GM12878 (cell line): Measurements from ENCODE around the gene NKAIN2. TPM values are rescaled to one million over a fixed set of nuclear protein-coding genes. Genes with fewer than 3 reads are reported as not detected.

Source experiments
- ATAC-seq: fragments of 200-7000 bp; cut with Tn5 transposase; 3 replicates; pipeline ENCODE4 v1.9.1; 2020; ENCODE audit warnings: mild to moderate bottlenecking, moderate library complexity
- BruUV-seq: library from RNA; stranded (reverse); fragments of 400-500 nt; replicated peaks from 2 replicates; lab custom pipeline; 2021; lab: Mats Ljungman, UMichigan
- CTCF ChIA-PET: fragments of 300-600 bp; sonication (Branson Sonifier 250); formaldehyde crosslinking; extraction: SDS; loops from one replicate; lab custom pipeline; 2021; ENCODE audit warnings: inconsistent platforms; lab: Yijun Ruan, JAX
- POLR2A ChIA-PET: fragments of 350-600 bp; formaldehyde crosslinking; extraction: SDS; loops from one replicate; lab custom pipeline; 2021; ENCODE audit warnings: inconsistent platforms; lab: Charles Lee
- RAD21 ChIA-PET: fragments of 300-600 bp; sonication (Branson Sonifier 250); formaldehyde crosslinking; loops from one replicate; lab custom pipeline; 2023; ENCODE audit warnings: antibody characterized with exemption; ENCODE audit not compliant: unreplicated experiment; lab: Charles Lee
- SMC1A ChIA-PET: fragments of 300-600 bp; sonication (Branson Sonifier 250); formaldehyde crosslinking; loops from one replicate; lab custom pipeline; 2023; ENCODE audit not compliant: unreplicated experiment, uncharacterized antibody; lab: Charles Lee
- DNase-seq: peaks from one replicate; pipeline ENCODE4 v3.0.0-alpha.2; 2011; ENCODE audit warnings: low read depth, low spot score
- FAIRE-seq: peaks from 3 replicates; lab custom pipeline; 2011; peaks lifted over from hg19 to GRCh38; lab: Jason Lieb, UNC
- H2AFZ ChIP-seq: 2 replicates; pipeline ENCODE4 v1.6.0; 2011; ENCODE audit warnings: low read depth, low read length, control low read depth; ENCODE audit not compliant: control insufficient read depth
- H3K27ac ChIP-seq: 2 replicates; pipeline ENCODE4 v1.5.1; 2011; ENCODE audit warnings: control low read depth; ENCODE audit not compliant: control insufficient read depth, insufficient read depth
- H3K27me3 ChIP-seq, 2 experiments: replicated peaks in 1 of 2; 2 replicates each; pipeline versions ENCODE4 v1.6.0 to v1.6.1; 2011; ENCODE audit warnings: low read length in 1 of 2; ENCODE audit not compliant: control insufficient read depth in 2 of 2, insufficient read depth in 2 of 2
- H3K36me3 ChIP-seq, 2 experiments: 2 replicates each; pipeline ENCODE4 v1.5.1; 2011; ENCODE audit warnings: low read length in 1 of 2; ENCODE audit not compliant: control insufficient read depth in 2 of 2, insufficient read depth in 2 of 2
- H3K4me1 ChIP-seq: 2 replicates; pipeline ENCODE4 v1.6.1; 2011; ENCODE audit warnings: mild to moderate bottlenecking, low read length, moderate library complexity, mixed read lengths; ENCODE audit not compliant: control insufficient read depth, insufficient read depth
- H3K4me2 ChIP-seq: 2 replicates; pipeline ENCODE4 v1.6.0; 2011; ENCODE audit warnings: control low read depth; ENCODE audit not compliant: control insufficient read depth, insufficient read depth
- H3K4me3 ChIP-seq: fragments of 200-600 bp; sonication (generic); 2 replicates; pipeline ENCODE4 v1.5.1; 2016
- H3K79me2 ChIP-seq: 2 replicates; pipeline ENCODE4 v1.6.0; 2011; ENCODE audit warnings: low read length; ENCODE audit not compliant: control insufficient read depth, insufficient read depth
- H3K9ac ChIP-seq: 2 replicates; pipeline ENCODE4 v1.8.0; 2011; ENCODE audit warnings: low read length, control low read depth, mixed read lengths; ENCODE audit not compliant: control insufficient read depth, insufficient read depth
- H3K9me3 ChIP-seq: replicated peaks from 3 replicates; pipeline ENCODE4 v1.5.1; 2011; ENCODE audit warnings: mild to moderate bottlenecking, low read length; ENCODE audit not compliant: control insufficient read depth, insufficient read depth
- H4K20me1 ChIP-seq: 2 replicates; pipeline ENCODE4 v1.6.0; 2011; ENCODE audit not compliant: control insufficient read depth, insufficient read depth
- CHD1 ChIP-seq: IDR thresholded peaks from 2 replicates; pipeline ENCODE4 v1.6.1; 2012; ENCODE audit warnings: low read depth, low read length, improper control_type of control experiment
- CREM ChIP-seq: IDR thresholded peaks from 2 replicates; pipeline ENCODE4 v1.6.1; 2014; ENCODE audit warnings: antibody characterized with exemption, low read depth
- IKZF1 ChIP-seq: fragments of 450-650 bp; conservative IDR thresholded peaks from 2 replicates; pipeline ENCODE4 v1.6.1; 2017; ENCODE audit warnings: antibody characterized with exemption, mild to moderate bottlenecking
- KLF5 ChIP-seq: fragments of 450-650 bp; IDR thresholded peaks from 2 replicates; pipeline ENCODE4 v1.6.1; 2014; ENCODE audit warnings: mild to moderate bottlenecking; ENCODE audit not compliant: partially characterized antibody
- MTA2 ChIP-seq: fragments of 450-650 bp; IDR thresholded peaks from 2 replicates; pipeline ENCODE4 v1.6.1; 2016; ENCODE audit warnings: low read depth, mild to moderate bottlenecking, moderate library complexity
- NFXL1 ChIP-seq: fragments of 450-650 bp; IDR thresholded peaks from 2 replicates; pipeline ENCODE4 v1.6.1; 2017; ENCODE audit warnings: antibody characterized with exemption, mild to moderate bottlenecking, borderline replicate concordance
- NFYB ChIP-seq: IDR thresholded peaks from 2 replicates; pipeline ENCODE4 v1.6.1; 2011; ENCODE audit warnings: low read depth, mild to moderate bottlenecking, low read length, improper control_type of control experiment, moderate library complexity; ENCODE audit not compliant: insufficient read depth
- NR2F1 ChIP-seq: fragments of 450-650 bp; conservative IDR thresholded peaks from 2 replicates; pipeline ENCODE4 v1.6.1; 2017; ENCODE audit warnings: mild to moderate bottlenecking
- TAF1 ChIP-seq: IDR thresholded peaks from 2 replicates; pipeline ENCODE4 v1.6.1; 2011; ENCODE audit warnings: mild to moderate bottlenecking, low read depth, low read length, borderline replicate concordance
- WGBS: methylation state at CpG from one replicate; pipeline ENCODE4 v1.1.6; 2016; ENCODE audit warnings: low lambda C conversion rate; ENCODE audit not compliant: insufficient replicate concordance, insufficient coverage; ENCODE audit errors: missing lambda C conversion rate; 5-methylcytosine and 5-hydroxymethylcytosine counted together
- in situ Hi-C: fragments of 300-500 bp; cut with MboI; formaldehyde crosslinking; loops from 9 replicates; pipeline ENCODE4 v1.14.3; 2018; ENCODE audit warnings: mixed read lengths
- intact Hi-C: fragments of 100-400 bp; cut with micrococcal nuclease; formaldehyde crosslinking; loops from one replicate; pipeline ENCODE4 v1.14.2; 2022; ENCODE audit not compliant: unreplicated experiment
- polyA plus RNA-seq, 11 experiments: library from polyadenylated mRNA; depleted of rRNA in 4 of 11; unstranded in 6 of 11; stranded (reverse) in 5 of 11; fragments of >200 nt; fragmentation: Nextera tagmentation in 4 of 11; fragmentation: Illumina TruSeq in 1 of 11; extraction: Ambion mirVana in 4 of 11; extraction: Trizol in 1 of 11; gene quantifications; 1 replicate in 1 of 11; 2 replicates in 10 of 11; pipeline versions ENCODE4 v1.2.1 to v1.2.3, GENCODE V29; 2011 to 2016; ENCODE audit warnings: inconsistent platforms in 2 of 11, missing spikeins in 2 of 11, low read depth in 1 of 11
- total RNA-seq, 4 experiments: library from RNA; depleted of rRNA in 3 of 4; stranded (reverse); fragments of >200 nt in 3 of 4; fragmentation: Illumina TruSeq in 1 of 4; extraction: Trizol in 1 of 4; gene quantifications; 2 replicates each; pipeline versions ENCODE4 v1.2.1 to v1.2.3, GENCODE V29; 2013 to 2021
- TF ChIP-seq, protein P1 (sequence below): fragments of 450-650 bp; formaldehyde crosslinking; IDR thresholded peaks from 2 replicates; pipeline ENCODE4 v1.4.0; 2020; ENCODE audit warnings: mild to moderate bottlenecking, moderate library complexity
- TF ChIP-seq, protein P2 (sequence below): fragments of 450-650 bp; IDR thresholded peaks from 2 replicates; pipeline ENCODE4 v1.6.1; 2016; ENCODE audit warnings: mild to moderate bottlenecking
- TF ChIP-seq, protein P3 (sequence below): fragments of 450-650 bp; IDR thresholded peaks from 2 replicates; pipeline ENCODE4 v1.6.1; 2017; ENCODE audit warnings: low read depth, mild to moderate bottlenecking, moderate library complexity

The NKAIN2 gene
- total and polyA plus RNA-seq, 10 of the 15 experiments (the other 5 are each of a cell fraction or from before 2014, with no cell fraction given), result not detected

GRCh38 chr6:124355146-124355545 lies 551.5 kb downstream of the NKAIN2 start:
- Histone ChIP-seq H4K20me1 (no peaks in the 10 kb centered on the region), H3K27ac (no peak overlapping the region), H2AFZ (no peak overlapping the region), H3K4me1 (no peaks in the 10 kb centered on the region), H3K4me3 (no peak overlapping the region), H3K27me3 (no peaks in the 10 kb centered on the region), H3K4me2 (no peak overlapping the region), H3K9ac (no peak overlapping the region), H3K79me2 (no peaks in the 10 kb centered on the region), H3K9me3 (no peaks in the 10 kb centered on the region), H3K36me3 (no peaks in the 10 kb centered on the region)
- DNase-seq (no peak), FAIRE-seq (no peak), ATAC-seq (no peak)
- ChIA-PET CTCF (interaction anchor here (0.6 kb wide), 1 partner anchor 19 kb away, joined by 4 read pairs; no protein-coding TSS in a partner anchor), RAD21 (no interaction called here), POLR2A (no interaction called here), SMC1A (no interaction called here)
- WGBS, result 6% methylated on average over 4 of the region's 4 CpGs
- in situ Hi-C loops (no loop called here), intact Hi-C loops (no loop called here)
- no peak for TF ChIP-seq IKZF1
- no peak for TF ChIP-seq NR2F1
- TF ChIP-seq CHD1, result no peak
- no peak for TF ChIP-seq KLF5
- no peak for TF ChIP-seq NFXL1
- BruUV-seq, result no TSS peak

DNA sequence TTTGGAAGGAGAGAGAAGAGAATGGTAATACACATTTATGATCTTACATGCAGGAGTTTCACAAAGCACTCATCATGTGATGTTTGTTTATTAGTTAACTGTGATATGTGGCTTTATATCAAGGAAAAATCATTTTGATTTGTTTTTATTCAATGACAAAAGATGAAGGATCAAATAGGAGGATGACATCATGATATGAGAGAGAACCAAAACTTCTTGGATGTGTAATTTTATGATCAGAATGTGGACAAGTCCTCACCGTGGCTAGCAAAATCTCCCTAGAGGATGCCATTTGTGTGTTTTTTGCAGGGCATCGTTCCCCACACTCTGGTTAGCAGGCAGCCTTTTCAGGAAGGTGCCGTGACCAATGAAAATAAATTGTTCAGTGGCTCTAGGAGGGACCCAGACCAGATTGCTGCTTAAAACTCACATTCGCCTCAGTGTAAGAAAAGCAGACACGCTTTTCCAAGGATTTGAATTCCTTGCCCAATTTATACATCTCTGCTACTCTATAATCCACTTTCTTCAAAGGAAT lies 552.7 kb downstream of the NKAIN2 start:
- H3K36me3 ChIP-seq, result no peaks in the 10 kb centered on the region
- FAIRE-seq (no peak), ATAC-seq (no peak), DNase-seq (no peak)
- no peaks in the 10 kb centered on the region for H3K27me3 ChIP-seq
- no peak overlapping the region for H3K9ac ChIP-seq
- no peak overlapping the region for H3K4me2 ChIP-seq
- intact Hi-C loops (no loop called here), in situ Hi-C loops (no loop called here)
- ChIA-PET RAD21 (no interaction called here), POLR2A (no interaction called here), SMC1A (no interaction called here), CTCF (no interaction called here)
- no peaks in the 10 kb centered on the region for H3K9me3 ChIP-seq
- no TSS peak for BruUV-seq
- no peaks in the 10 kb centered on the region for H4K20me1 ChIP-seq
- H2AFZ ChIP-seq, result no peak overlapping the region
- 11% methylated on average over 5 of the region's 5 CpGs for WGBS
- H3K4me1 ChIP-seq, result no peaks in the 10 kb centered on the region
- H3K4me3 ChIP-seq, result no peak overlapping the region
- no peak overlapping the region for H3K27ac ChIP-seq
- no peaks in the 10 kb centered on the region for H3K79me2 ChIP-seq
- no peak for TF ChIP-seq CREM
- TF ChIP-seq, protein P1, sequence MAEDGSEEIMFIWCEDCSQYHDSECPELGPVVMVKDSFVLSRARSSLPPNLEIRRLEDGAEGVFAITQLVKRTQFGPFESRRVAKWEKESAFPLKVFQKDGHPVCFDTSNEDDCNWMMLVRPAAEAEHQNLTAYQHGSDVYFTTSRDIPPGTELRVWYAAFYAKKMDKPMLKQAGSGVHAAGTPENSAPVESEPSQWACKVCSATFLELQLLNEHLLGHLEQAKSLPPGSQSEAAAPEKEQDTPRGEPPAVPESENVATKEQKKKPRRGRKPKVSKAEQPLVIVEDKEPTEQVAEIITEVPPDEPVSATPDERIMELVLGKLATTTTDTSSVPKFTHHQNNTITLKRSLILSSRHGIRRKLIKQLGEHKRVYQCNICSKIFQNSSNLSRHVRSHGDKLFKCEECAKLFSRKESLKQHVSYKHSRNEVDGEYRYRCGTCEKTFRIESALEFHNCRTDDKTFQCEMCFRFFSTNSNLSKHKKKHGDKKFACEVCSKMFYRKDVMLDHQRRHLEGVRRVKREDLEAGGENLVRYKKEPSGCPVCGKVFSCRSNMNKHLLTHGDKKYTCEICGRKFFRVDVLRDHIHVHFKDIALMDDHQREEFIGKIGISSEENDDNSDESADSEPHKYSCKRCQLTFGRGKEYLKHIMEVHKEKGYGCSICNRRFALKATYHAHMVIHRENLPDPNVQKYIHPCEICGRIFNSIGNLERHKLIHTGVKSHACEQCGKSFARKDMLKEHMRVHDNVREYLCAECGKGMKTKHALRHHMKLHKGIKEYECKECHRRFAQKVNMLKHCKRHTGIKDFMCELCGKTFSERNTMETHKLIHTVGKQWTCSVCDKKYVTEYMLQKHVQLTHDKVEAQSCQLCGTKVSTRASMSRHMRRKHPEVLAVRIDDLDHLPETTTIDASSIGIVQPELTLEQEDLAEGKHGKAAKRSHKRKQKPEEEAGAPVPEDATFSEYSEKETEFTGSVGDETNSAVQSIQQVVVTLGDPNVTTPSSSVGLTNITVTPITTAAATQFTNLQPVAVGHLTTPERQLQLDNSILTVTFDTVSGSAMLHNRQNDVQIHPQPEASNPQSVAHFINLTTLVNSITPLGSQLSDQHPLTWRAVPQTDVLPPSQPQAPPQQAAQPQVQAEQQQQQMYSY (CRISPR knock-in tag), result no peak
- no peak for TF ChIP-seq MTA2
- TF ChIP-seq, protein P2, sequence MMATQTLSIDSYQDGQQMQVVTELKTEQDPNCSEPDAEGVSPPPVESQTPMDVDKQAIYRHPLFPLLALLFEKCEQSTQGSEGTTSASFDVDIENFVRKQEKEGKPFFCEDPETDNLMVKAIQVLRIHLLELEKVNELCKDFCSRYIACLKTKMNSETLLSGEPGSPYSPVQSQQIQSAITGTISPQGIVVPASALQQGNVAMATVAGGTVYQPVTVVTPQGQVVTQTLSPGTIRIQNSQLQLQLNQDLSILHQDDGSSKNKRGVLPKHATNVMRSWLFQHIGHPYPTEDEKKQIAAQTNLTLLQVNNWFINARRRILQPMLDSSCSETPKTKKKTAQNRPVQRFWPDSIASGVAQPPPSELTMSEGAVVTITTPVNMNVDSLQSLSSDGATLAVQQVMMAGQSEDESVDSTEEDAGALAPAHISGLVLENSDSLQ, result no peak
- TF ChIP-seq, protein P3, sequence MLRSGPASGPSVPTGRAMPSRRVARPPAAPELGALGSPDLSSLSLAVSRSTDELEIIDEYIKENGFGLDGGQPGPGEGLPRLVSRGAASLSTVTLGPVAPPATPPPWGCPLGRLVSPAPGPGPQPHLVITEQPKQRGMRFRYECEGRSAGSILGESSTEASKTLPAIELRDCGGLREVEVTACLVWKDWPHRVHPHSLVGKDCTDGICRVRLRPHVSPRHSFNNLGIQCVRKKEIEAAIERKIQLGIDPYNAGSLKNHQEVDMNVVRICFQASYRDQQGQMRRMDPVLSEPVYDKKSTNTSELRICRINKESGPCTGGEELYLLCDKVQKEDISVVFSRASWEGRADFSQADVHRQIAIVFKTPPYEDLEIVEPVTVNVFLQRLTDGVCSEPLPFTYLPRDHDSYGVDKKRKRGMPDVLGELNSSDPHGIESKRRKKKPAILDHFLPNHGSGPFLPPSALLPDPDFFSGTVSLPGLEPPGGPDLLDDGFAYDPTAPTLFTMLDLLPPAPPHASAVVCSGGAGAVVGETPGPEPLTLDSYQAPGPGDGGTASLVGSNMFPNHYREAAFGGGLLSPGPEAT, result no peak
- no peak for TF ChIP-seq TAF1
- no peak for TF ChIP-seq NFYB
